HS-27A (cell line): Measurements from ENCODE around the gene TMPRSS13.

Experiments
- DNase-seq: peaks from one replicate; pipeline ENCODE4 v3.0.0-alpha.2; 2012; ENCODE audit warnings: low read depth, missing footprints

The TMPRSS13 gene

GRCh38 chr11:117891362-117891761 lies 37.8 kb downstream of the TMPRSS13 start:
- no peak for DNase-seq

GRCh38 chr11:117888139-117888566 lies 41.0 kb downstream of the TMPRSS13 start:
- no peak for DNase-seq

GRCh38 chr11:117887431-117888138 lies 41.6 kb downstream of the TMPRSS13 start:
- DNase-seq = no peak

- DNase-seq = no peak
Observed at GRCh38 chr11:117885777-117886176, 43.4 kb downstream of the TMPRSS13 start.

- DNase-seq = no peak
Observed at GRCh38 chr11:117884994-117885393, 44.2 kb downstream of the TMPRSS13 start.

- DNase-seq = no peak
Observed at GRCh38 chr11:117883063-117883462, 46.1 kb downstream of the TMPRSS13 start.

- no peak for DNase-seq
Observed at GRCh38 chr11:117882311-117882905, 46.8 kb downstream of the TMPRSS13 start.

GRCh38 chr11:117881217-117881616 lies 48.0 kb downstream of the TMPRSS13 start:
- DNase-seq = no peak

- DNase-seq = no peak
Observed at GRCh38 chr11:117879516-117880480, 49.4 kb downstream of the TMPRSS13 start.

GRCh38 chr11:117878939-117879475 lies 50.2 kb downstream of the TMPRSS13 start:
- DNase-seq = no peak

GRCh38 chr11:117878314-117878938 lies 50.8 kb downstream of the TMPRSS13 start:
- no peak for DNase-seq

GRCh38 chr11:117877120-117877784 lies 52.0 kb downstream of the TMPRSS13 start:
- DNase-seq = no peak

- DNase-seq = no peak
Observed at GRCh38 chr11:117876341-117877119, 52.7 kb downstream of the TMPRSS13 start, which contains the start of gene FXYD6. Gene FXYD6, minus strand, starts transcription at chr11:117876658. Its CDS starts 33,882 bp downstream, at chr11:117842776.

- no peak for DNase-seq
Observed at GRCh38 chr11:117876059-117876340, 53.2 kb downstream of the TMPRSS13 start.

GRCh38 chr11:117875382-117876058 lies 53.7 kb downstream of the TMPRSS13 start:
- DNase-seq = no peak

GRCh38 chr11:117874910-117875381 lies 54.3 kb downstream of the TMPRSS13 start:
- DNase-seq = no peak

GRCh38 chr11:117874253-117874909 lies 54.8 kb downstream of the TMPRSS13 start:
- no peak for DNase-seq

GRCh38 chr11:117873828-117874125 lies 55.4 kb downstream of the TMPRSS13 start:
- no peak for DNase-seq
